HEK293T (cell line): ENCODE measurements around the gene TOE1.

Experiments
- BHLHE40 ChIP-seq: fragments of 450-650 bp; IDR thresholded peaks from 2 replicates; pipeline ENCODE4 v1.6.1; 2016; ENCODE audit warnings: mild to moderate bottlenecking, moderate library complexity, borderline replicate concordance
- FOXA1 ChIP-seq: fragments of 450-650 bp; IDR thresholded peaks from 2 replicates; pipeline ENCODE4 v1.6.1; 2016; ENCODE audit warnings: mild to moderate bottlenecking
- FOXM1 ChIP-seq: fragments of 450-650 bp; IDR thresholded peaks from 2 replicates; pipeline ENCODE4 v1.6.1; 2017; ENCODE audit warnings: mild to moderate bottlenecking, borderline replicate concordance
- NFRKB ChIP-seq: fragments of 450-650 bp; IDR thresholded peaks from 2 replicates; pipeline ENCODE4 v1.6.1; 2016; ENCODE audit warnings: mild to moderate bottlenecking, moderate library complexity
- PKNOX1 ChIP-seq: fragments of 450-650 bp; IDR thresholded peaks from 2 replicates; pipeline ENCODE4 v1.6.1; 2016
- SP1 ChIP-seq: fragments of 450-650 bp; IDR thresholded peaks from 2 replicates; pipeline ENCODE4 v1.6.1; 2017
- SUZ12 ChIP-seq: fragments of 450-650 bp; IDR thresholded peaks from 2 replicates; pipeline ENCODE4 v1.6.1; 2016; ENCODE audit warnings: mild to moderate bottlenecking
- TARDBP ChIP-seq: fragments of 450-650 bp; IDR thresholded peaks from 2 replicates; pipeline ENCODE4 v1.6.1; 2016

GRCh38 chr1:45331436-45332345, 8.3 kb upstream of the TOE1 start:
- no peak for TF ChIP-seq BHLHE40
- no peak for TF ChIP-seq PKNOX1
- TF ChIP-seq FOXA1, result no peak
- no peak for TF ChIP-seq SP1
- TF ChIP-seq FOXM1, result no peak
- TF ChIP-seq TARDBP, result no peak
- no peak for TF ChIP-seq SUZ12
- TF ChIP-seq NFRKB, result no peak
